Hepatocyte (in vitro differentiated cells): ENCODE results near the gene OR5AS1. TPM values are rescaled to one million over a fixed set of nuclear protein-coding genes. Genes with fewer than 3 reads are reported as not detected.
"Not testable (repeated sequence)": the region's sequence is repeated elsewhere in the genome, so short reads cannot be mapped to it uniquely, and the experiment has no call there.

Experiments
- DNase-seq: peaks from one replicate; pipeline ENCODE4 v3.0.0-alpha.2; 2016; ENCODE audit warnings: low spot score
- H2AFZ ChIP-seq: fragments of 200-600 bp; sonication (generic); 2 replicates; pipeline ENCODE4 v1.6.0; 2016; ENCODE audit warnings: antibody characterized with exemption, mild to moderate bottlenecking
- H3K27ac ChIP-seq: fragments of 200-600 bp; sonication (generic); 2 replicates; pipeline ENCODE4 v1.5.1; 2016; ENCODE audit warnings: mild to moderate bottlenecking
- H3K27me3 ChIP-seq: fragments of 200-600 bp; sonication (generic); 2 replicates; pipeline ENCODE4 v1.6.1; 2016
- H3K36me3 ChIP-seq: fragments of 200-600 bp; sonication (generic); replicated peaks from 2 replicates; pipeline ENCODE4 v1.5.1; 2016; ENCODE audit warnings: low read depth; ENCODE audit not compliant: insufficient read depth
- H3K4me1 ChIP-seq: fragments of 200-600 bp; sonication (generic); 2 replicates; pipeline ENCODE4 v1.5.1; 2016; ENCODE audit warnings: mild to moderate bottlenecking, moderate library complexity; ENCODE audit not compliant: insufficient read depth
- H3K4me2 ChIP-seq: fragments of 200-600 bp; sonication (generic); 2 replicates; pipeline ENCODE4 v1.6.0; 2016
- H3K4me3 ChIP-seq: fragments of 200-600 bp; sonication (generic); 2 replicates; pipeline ENCODE4 v1.5.1; 2016; ENCODE audit warnings: mild to moderate bottlenecking
- H3K79me2 ChIP-seq: fragments of 200-600 bp; sonication (generic); 2 replicates; pipeline ENCODE4 v1.6.0; 2017; ENCODE audit warnings: mild to moderate bottlenecking
- H3K9me2 ChIP-seq: fragments of 200-600 bp; sonication (generic); replicated peaks from 2 replicates; pipeline ENCODE4 v1.6.0; 2017; ENCODE audit warnings: mild to moderate bottlenecking; ENCODE audit not compliant: insufficient read depth
- H3K9me3 ChIP-seq: fragments of 200-600 bp; sonication (generic); 2 replicates; pipeline ENCODE4 v1.5.1; 2016; ENCODE audit warnings: low read depth, mild to moderate bottlenecking
- H4K20me1 ChIP-seq: fragments of 200-600 bp; sonication (generic); 2 replicates; pipeline ENCODE4 v1.6.0; 2016; ENCODE audit warnings: mild to moderate bottlenecking; ENCODE audit not compliant: insufficient read depth, poor library complexity, severe bottlenecking
- CTCF ChIP-seq: fragments of 200-600 bp; sonication (generic); IDR thresholded peaks from 2 replicates; pipeline ENCODE4 v1.5.1; 2016; ENCODE audit warnings: antibody characterized with exemption, mild to moderate bottlenecking; ENCODE audit not compliant: poor library complexity
- EZH2 ChIP-seq: fragments of 200-600 bp; sonication (generic); IDR thresholded peaks from 2 replicates; pipeline ENCODE4 v1.6.1; 2016; ENCODE audit warnings: antibody characterized with exemption, mild to moderate bottlenecking, borderline replicate concordance
- EZH2phosphoT487 ChIP-seq: fragments of 200-600 bp; sonication (generic); IDR thresholded peaks from one replicate; pipeline ENCODE4 v1.6.1; 2018; ENCODE audit warnings: antibody characterized with exemption, mild to moderate bottlenecking, low read depth, moderate library complexity; ENCODE audit not compliant: unreplicated experiment, severe bottlenecking
- WGBS: methylation state at CpG from one replicate; pipeline ENCODE4 v1.1.6; 2016; ENCODE audit warnings: low lambda C conversion rate; ENCODE audit errors: missing lambda C conversion rate; 5-methylcytosine and 5-hydroxymethylcytosine counted together
- polyA plus RNA-seq: library from polyadenylated mRNA; unstranded; fragments of >200 nt; fragmentation: Nextera tagmentation; extraction: Ambion mirVana; gene quantifications from 2 replicates; pipeline ENCODE4 v1.2.1, GENCODE V29; 2016
- total RNA-seq: library from RNA; depleted of rRNA; stranded (reverse); fragments of >200 nt; gene quantifications from 2 replicates; pipeline ENCODE4 v1.2.3, GENCODE V29; 2014

OR5AS1 gene
- total and polyA plus RNA-seq, 2 experiments from 2014 or later, result not detected

GRCh38 chr11:56045538-56045937 is 18.1 kb downstream of the OR5AS1 start:
- no peak overlapping the region for H3K4me2 ChIP-seq
- H3K9me2 ChIP-seq, result no peaks in the 10 kb centered on the region
- DNase-seq, result no peak
- H3K36me3 ChIP-seq, result no peaks in the 10 kb centered on the region
- no peaks in the 10 kb centered on the region for H4K20me1 ChIP-seq
- H3K4me3 ChIP-seq, result no peak overlapping the region
- WGBS, result 91% methylated on average over 1 of the region's 1 CpG
- no peak overlapping the region for H3K27ac ChIP-seq
- no peaks in the 10 kb centered on the region for H3K27me3 ChIP-seq
- no peak overlapping the region for H2AFZ ChIP-seq
- H3K4me1 ChIP-seq, result no peaks in the 10 kb centered on the region
- TF ChIP-seq EZH2, result no peak
- no peak for TF ChIP-seq CTCF
- TF ChIP-seq EZH2phosphoT487, result no peak
- no peaks in the 10 kb centered on the region for H3K9me3 ChIP-seq
- no peaks in the 10 kb centered on the region for H3K79me2 ChIP-seq

- Histone ChIP-seq H3K27ac (no peak overlapping the region), H4K20me1 (no peaks in the 10 kb centered on the region), H3K9me2 (no peaks in the 10 kb centered on the region), H3K4me1 (no peaks in the 10 kb centered on the region), H3K4me3 (no peak overlapping the region), H3K36me3 (no peaks in the 10 kb centered on the region), H3K79me2 (no peaks in the 10 kb centered on the region), H2AFZ (no peak overlapping the region), H3K9me3 (no peaks in the 10 kb centered on the region), H3K27me3 (no peaks in the 10 kb centered on the region), H3K4me2 (no peak overlapping the region)
- DNase-seq, result no peak
- WGBS, result 69% methylated on average over 4 of the region's 4 CpGs
- no peak for TF ChIP-seq CTCF
- no peak for TF ChIP-seq EZH2phosphoT487
- TF ChIP-seq EZH2, result no peak
These were observed 21.0 kb downstream of the OR5AS1 start for GRCh38 chr11:56048480-56048879.

DNA sequence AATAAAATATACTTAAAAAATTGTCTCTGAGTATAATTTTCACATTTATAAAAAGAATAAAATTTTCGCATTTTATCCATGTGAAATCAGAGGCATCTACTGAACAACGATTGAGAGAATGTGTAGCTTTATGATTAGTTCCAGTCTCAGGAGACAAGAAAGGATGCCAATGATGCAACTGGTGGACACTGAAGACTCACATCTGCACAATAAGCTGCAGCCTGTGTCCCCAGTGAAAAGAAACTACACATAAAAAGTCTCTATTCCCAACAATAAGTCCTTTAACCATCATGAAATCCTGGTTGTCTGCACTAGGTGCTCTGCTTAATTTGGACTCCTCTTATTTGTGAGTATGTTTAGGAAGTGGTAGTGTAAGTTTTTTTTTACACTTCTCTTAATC is 22.0 kb downstream of the OR5AS1 start:
- Histone ChIP-seq H4K20me1 (no peaks in the 10 kb centered on the region), H3K9me3 (no peaks in the 10 kb centered on the region), H3K79me2 (no peaks in the 10 kb centered on the region), H3K27me3 (no peaks in the 10 kb centered on the region), H3K4me2 (no peak overlapping the region), H3K4me1 (no peaks in the 10 kb centered on the region), H3K27ac (no peak overlapping the region), H3K9me2 (no peaks in the 10 kb centered on the region), H3K4me3 (no peak overlapping the region), H3K36me3 (no peaks in the 10 kb centered on the region), H2AFZ (no peak overlapping the region)
- no peak for DNase-seq
- no peak for TF ChIP-seq EZH2
- TF ChIP-seq CTCF, result no peak
- TF ChIP-seq EZH2phosphoT487, result no peak
- WGBS, result 73% methylated on average over 2 of the region's 2 CpGs

GRCh38 chr11:56056366-56056765 is 28.9 kb downstream of the OR5AS1 start:
- not testable (repeated sequence) for DNase-seq, H3K9me2 ChIP-seq, H3K4me3 ChIP-seq, H2AFZ ChIP-seq, H3K36me3 ChIP-seq, H3K79me2 ChIP-seq, H4K20me1 ChIP-seq, H3K4me1 ChIP-seq, H3K27ac ChIP-seq, H3K9me3 ChIP-seq, H3K4me2 ChIP-seq, H3K27me3 ChIP-seq
- WGBS, result 17% methylated on average over 4 of the region's 4 CpGs

GRCh38 chr11:56057661-56058237 is 30.3 kb downstream of the OR5AS1 start:
- not testable (repeated sequence) for H4K20me1 ChIP-seq, H3K9me2 ChIP-seq, H3K9me3 ChIP-seq, H3K4me2 ChIP-seq, H3K36me3 ChIP-seq, H3K79me2 ChIP-seq, H3K27ac ChIP-seq, DNase-seq, H3K4me1 ChIP-seq, H3K27me3 ChIP-seq, H2AFZ ChIP-seq, H3K4me3 ChIP-seq
- WGBS, result 20% methylated on average over 7 of the region's 7 CpGs

GRCh38 chr11:56058260-56058780 is 30.9 kb downstream of the OR5AS1 start:
- H3K36me3 ChIP-seq, DNase-seq, H3K9me3 ChIP-seq, H3K4me1 ChIP-seq, H3K4me2 ChIP-seq, H3K27me3 ChIP-seq, H4K20me1 ChIP-seq, H3K4me3 ChIP-seq, H3K79me2 ChIP-seq, H3K9me2 ChIP-seq, H3K27ac ChIP-seq, H2AFZ ChIP-seq: not testable (repeated sequence)
- WGBS, result 67% methylated on average over 7 of the region's 7 CpGs
